Measurements from ENCODE around the gene SLC1A7. TPM values are rescaled to one million over a fixed set of nuclear protein-coding genes. Genes with fewer than 3 reads are reported as not detected.

SLC1A7 gene
- total and polyA plus RNA-seq, 2 of the 13 experiments (the other 11 are each of a cell fraction or from before 2014, with no cell fraction given) = 0.04 to 2.0 TPM

DNA sequence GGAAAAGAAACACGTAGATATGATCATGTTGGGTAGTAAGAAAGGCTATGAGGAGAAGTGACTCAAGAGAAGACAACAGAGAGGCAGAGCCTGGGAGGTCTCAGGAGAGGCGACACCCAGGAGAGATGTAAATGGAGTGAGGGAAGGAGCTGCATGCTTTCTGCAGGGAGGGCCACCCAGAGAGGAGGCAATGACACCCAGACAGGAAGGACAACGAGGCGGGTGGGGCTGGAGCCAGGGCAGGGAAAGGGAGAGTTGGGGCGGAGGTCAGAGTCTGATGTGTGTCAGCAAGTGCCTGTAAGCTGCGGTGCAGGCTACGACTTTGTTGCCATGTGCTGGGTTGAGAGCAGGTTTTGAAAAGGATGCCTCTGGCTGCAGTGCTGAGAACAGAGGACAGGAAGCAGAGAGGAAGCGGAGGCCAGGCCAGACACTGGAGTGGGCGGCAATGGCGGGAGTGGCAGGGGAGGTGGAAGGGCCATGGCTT, 31.3 kb downstream of the SLC1A7 start (continued):
- TF ChIP-seq, protein P1, sequence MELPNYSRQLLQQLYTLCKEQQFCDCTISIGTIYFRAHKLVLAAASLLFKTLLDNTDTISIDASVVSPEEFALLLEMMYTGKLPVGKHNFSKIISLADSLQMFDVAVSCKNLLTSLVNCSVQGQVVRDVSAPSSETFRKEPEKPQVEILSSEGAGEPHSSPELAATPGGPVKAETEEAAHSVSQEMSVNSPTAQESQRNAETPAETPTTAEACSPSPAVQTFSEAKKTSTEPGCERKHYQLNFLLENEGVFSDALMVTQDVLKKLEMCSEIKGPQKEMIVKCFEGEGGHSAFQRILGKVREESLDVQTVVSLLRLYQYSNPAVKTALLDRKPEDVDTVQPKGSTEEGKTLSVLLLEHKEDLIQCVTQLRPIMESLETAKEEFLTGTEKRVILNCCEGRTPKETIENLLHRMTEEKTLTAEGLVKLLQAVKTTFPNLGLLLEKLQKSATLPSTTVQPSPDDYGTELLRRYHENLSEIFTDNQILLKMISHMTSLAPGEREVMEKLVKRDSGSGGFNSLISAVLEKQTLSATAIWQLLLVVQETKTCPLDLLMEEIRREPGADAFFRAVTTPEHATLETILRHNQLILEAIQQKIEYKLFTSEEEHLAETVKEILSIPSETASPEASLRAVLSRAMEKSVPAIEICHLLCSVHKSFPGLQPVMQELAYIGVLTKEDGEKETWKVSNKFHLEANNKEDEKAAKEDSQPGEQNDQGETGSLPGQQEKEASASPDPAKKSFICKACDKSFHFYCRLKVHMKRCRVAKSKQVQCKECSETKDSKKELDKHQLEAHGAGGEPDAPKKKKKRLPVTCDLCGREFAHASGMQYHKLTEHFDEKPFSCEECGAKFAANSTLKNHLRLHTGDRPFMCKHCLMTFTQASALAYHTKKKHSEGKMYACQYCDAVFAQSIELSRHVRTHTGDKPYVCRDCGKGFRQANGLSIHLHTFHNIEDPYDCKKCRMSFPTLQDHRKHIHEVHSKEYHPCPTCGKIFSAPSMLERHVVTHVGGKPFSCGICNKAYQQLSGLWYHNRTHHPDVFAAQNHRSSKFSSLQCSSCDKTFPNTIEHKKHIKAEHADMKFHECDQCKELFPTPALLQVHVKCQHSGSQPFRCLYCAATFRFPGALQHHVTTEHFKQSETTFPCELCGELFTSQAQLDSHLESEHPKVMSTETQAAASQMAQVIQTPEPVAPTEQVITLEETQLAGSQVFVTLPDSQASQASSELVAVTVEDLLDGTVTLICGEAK (IDR thresholded peaks at IDR 0.05) = no peak
- TF ChIP-seq, protein P1 (CRISPR knock-in tag; IDR thresholded peaks at IDR 0.05) = peak; percentile 70; the same call in 1 of the 2 replicates
- TF ChIP-seq NFE2L2 (IDR thresholded peaks at IDR 0.05; ENCODE audit: low read length) (no peak), IRF2 (CRISPR knock-in tag; IDR thresholded peaks at IDR 0.05) (peak; percentile 72; the same call in 1 of the 2 replicates), ZNF644 (CRISPR knock-in tag; IDR thresholded peaks at IDR 0.05; ENCODE audit: low read depth) (0 out of 2 replicates have a peak, but pooled peaks have one; percentile 27), CBX5 (CRISPR knock-in tag; IDR thresholded peaks at IDR 0.05; ENCODE audit: borderline replicate concordance) (peak; percentile 58; the same call in 1 of the 2 replicates), THAP9 (CRISPR knock-in tag; IDR thresholded peaks at IDR 0.05; ENCODE audit: borderline replicate concordance) (peak; percentile 55; the same call in 1 of the 2 replicates), SMAD9 (CRISPR knock-in tag; IDR thresholded peaks at IDR 0.05) (peak; percentile 5; the same call in 1 of the 2 replicates), ZNF607 (CRISPR knock-in tag; IDR thresholded peaks at IDR 0.05; ENCODE audit: borderline replicate concordance) (0 out of 2 replicates have a peak, but pooled peaks have one; percentile 76), ZNF792 (CRISPR knock-in tag; IDR thresholded peaks at IDR 0.05) (peak; percentile 66; the same call in 1 of the 2 replicates), SMARCE1 (IDR thresholded peaks at IDR 0.05; ENCODE audit: borderline replicate concordance) (no peak), SKIL (CRISPR knock-in tag; IDR thresholded peaks at IDR 0.05; ENCODE audit: borderline replicate concordance) (peak; percentile 91), ZNF781 (CRISPR knock-in tag; IDR thresholded peaks at IDR 0.05; ENCODE audit: borderline replicate concordance, not compliant biosample characterization) (no peak), FOXA3 (CRISPR knock-in tag; IDR thresholded peaks at IDR 0.05) (peak; percentile 46), FOXK1 (CRISPR knock-in tag; IDR thresholded peaks at IDR 0.05; ENCODE audit: borderline replicate concordance, low read depth) (0 out of 2 replicates have a peak, but pooled peaks have one; percentile 18), HMG20A (CRISPR knock-in tag; IDR thresholded peaks at IDR 0.05; ENCODE audit: borderline replicate concordance) (peak; percentile 58)

All from HepG2 (cell line).